ENCODE data around the gene DNAH6. TPM values are rescaled to one million over a fixed set of nuclear protein-coding genes. Genes with fewer than 3 reads are reported as not detected.

The DNAH6 gene
- total and polyA plus RNA-seq, 9 of the 15 experiments (the other 6 are each of a cell fraction or from before 2014, with no cell fraction given) = 0.01 to 0.04 (median 0.01) TPM; not detected in 5

- Histone ChIP-seq H3K36me3 (ENCODE audit: control insufficient read depth, insufficient read depth, low read length) (no peaks in the 10 kb centered on the region), H4K20me1 (replicated peaks; ENCODE audit: control insufficient read depth, insufficient read depth, low read length) (no peaks in the 10 kb centered on the region), H3K79me2 (ENCODE audit: control insufficient read depth, insufficient read depth, low read length) (no peaks in the 10 kb centered on the region), H3K27me3 (ENCODE audit: control insufficient read depth in 2 of 2, insufficient read depth in 2 of 2, low read length in 2 of 2) (no peaks in the 10 kb centered on the region; a peak in 1 of 5 replicates), H3K9me3 (replicated peaks; ENCODE audit: control insufficient read depth, insufficient read depth, low read depth, low read length) (no peaks in the 10 kb centered on the region), H3K27ac (ENCODE audit: extremely low read depth, low read depth, low read length) (no peak overlapping the region), H3K4me3 (no peak overlapping the region), H3K9me1 (ENCODE audit: control insufficient read depth, insufficient read depth, low read length) (no peaks in the 10 kb centered on the region), H3K4me2 (ENCODE audit: insufficient read depth, low read length) (no peak overlapping the region), H3K9ac (ENCODE audit: insufficient read depth in 1 of 2, low read depth in 2 of 2, low read length in 2 of 2) (no peak overlapping the region), H2AFZ (ENCODE audit: low read depth, low read length) (no peak overlapping the region), H3K4me1 (replicated peaks in 1 of 2; ENCODE audit: control insufficient read depth in 2 of 2, insufficient read depth in 2 of 2, low read length in 2 of 2) (no peaks in the 10 kb centered on the region)
- 2% methylated on average over 4 of the region's 4 CpGs for WGBS (ENCODE audit: insufficient coverage, low coverage, missing lambda C conversion rate)
- POLR2A ChIA-PET = no interaction called here
- TF ChIP-seq ZNF239 (CRISPR knock-in tag; IDR thresholded peaks at IDR 0.05) = no peak
- no peak for TF ChIP-seq TEAD1 (CRISPR knock-in tag; IDR thresholded peaks at IDR 0.05)
- TF ChIP-seq ZNF165 (CRISPR knock-in tag; IDR thresholded peaks at IDR 0.05; ENCODE audit: borderline replicate concordance) = no peak
- no peak for TF ChIP-seq HSF4 (CRISPR knock-in tag; IDR thresholded peaks at IDR 0.05; ENCODE audit: borderline replicate concordance)
- no peak for TF ChIP-seq TAF1 (IDR thresholded peaks at IDR 0.05; ENCODE audit: control insufficient read depth, extremely low read depth, insufficient read depth, low read length, severe bottlenecking)
- no peak for TF ChIP-seq RBM25 (IDR thresholded peaks at IDR 0.05; ENCODE audit: low read depth, low read length, severe bottlenecking)
- TF ChIP-seq, protein P1, sequence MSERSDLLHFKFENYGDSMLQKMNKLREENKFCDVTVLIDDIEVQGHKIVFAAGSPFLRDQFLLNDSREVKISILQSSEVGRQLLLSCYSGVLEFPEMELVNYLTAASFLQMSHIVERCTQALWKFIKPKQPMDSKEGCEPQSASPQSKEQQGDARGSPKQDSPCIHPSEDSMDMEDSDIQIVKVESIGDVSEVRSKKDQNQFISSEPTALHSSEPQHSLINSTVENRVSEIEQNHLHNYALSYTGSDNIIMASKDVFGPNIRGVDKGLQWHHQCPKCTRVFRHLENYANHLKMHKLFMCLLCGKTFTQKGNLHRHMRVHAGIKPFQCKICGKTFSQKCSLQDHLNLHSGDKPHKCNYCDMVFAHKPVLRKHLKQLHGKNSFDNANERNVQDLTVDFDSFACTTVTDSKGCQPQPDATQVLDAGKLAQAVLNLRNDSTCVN (CRISPR knock-in tag; IDR thresholded peaks at IDR 0.05) = no peak
- no peak for TF ChIP-seq U2AF2 (optimal IDR thresholded peaks at IDR 0.05; ENCODE audit: low read depth, low read length)
- no TSS peak for BruUV-seq (replicated peaks)
- intact Hi-C loops (cut with micrococcal nuclease) (no loop called here), in situ Hi-C loops (cut with MboI) (no loop called here)
- FAIRE-seq (no peak), ATAC-seq (no peak), DNase-seq (ENCODE audit: extremely low read depth in 1 of 4, low spot score in 3 of 4) (no peak)
- CTCF ChIA-PET (ENCODE audit: low intra/inter-chr PET ratio) = interaction anchor here (0.5 kb wide), 1 partner anchor 123 kb away, joined by 6 read pairs; no protein-coding TSS in a partner anchor
Measured at GRCh38 chr2:84527137-84528129, 11.1 kb downstream of the DNAH6 start.
